NCI-H524 treated with DMSO at 0.1 percent for 48 hours (cell line): ENCODE results near the gene HAGH.
A peak's percentile ranks its signal among the peaks of the same experiment; 100 is the strongest.

ENCODE experiments used
- DNase-seq: peaks from one replicate; lab custom pipeline; 2025; lab: John Stamatoyannopoulos, UW

Gene HAGH

GRCh38 chr16:1762196-1762878 lies 64.3 kb downstream of the HAGH start:
- DNase-seq, result peak; percentile 37

DNA sequence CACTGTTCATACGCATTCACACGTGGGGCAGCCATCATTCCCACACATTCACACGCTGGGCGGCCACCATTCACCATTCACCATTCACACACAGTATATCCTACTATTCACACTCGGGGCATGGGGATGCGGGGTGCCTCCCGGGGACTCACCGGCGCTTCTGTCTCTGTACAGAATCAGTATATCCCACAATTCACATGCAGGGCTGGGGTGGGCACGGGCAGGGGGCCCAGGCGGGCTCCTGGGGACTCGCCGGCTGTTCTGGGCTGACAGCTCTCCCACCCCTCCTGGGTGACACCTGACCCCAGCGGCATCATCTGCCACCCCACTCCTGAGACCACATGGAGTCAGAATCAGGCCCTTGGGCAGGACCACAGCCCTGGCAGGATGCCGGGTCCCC lies 64.9 kb downstream of the HAGH start:
- no peak for DNase-seq

DNA sequence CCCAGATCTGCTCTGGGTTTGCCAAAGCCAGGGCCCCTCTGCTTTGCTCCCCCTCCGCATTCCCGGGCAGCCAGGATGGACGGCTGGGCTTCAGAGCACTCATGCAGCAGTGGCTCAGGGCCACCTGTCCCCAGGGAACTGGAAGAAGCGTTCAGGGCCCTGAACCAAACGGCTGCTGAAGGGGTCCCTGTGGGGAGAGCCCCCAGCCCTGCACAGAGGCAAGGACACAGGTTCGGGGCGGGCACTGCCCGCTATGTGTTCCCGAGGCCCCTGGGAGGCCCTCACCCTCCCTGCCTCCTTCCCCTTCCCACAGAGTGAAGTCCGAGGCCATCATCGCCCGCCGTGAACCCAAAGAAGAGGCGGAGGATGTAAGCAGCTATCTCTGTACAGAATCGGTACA lies 65.7 kb downstream of the HAGH start:
- no peak for DNase-seq

- no peak for DNase-seq
These were observed 67.1 kb downstream of the HAGH start for GRCh38 chr16:1759511-1759910.

- no peak for DNase-seq
These were observed 67.7 kb downstream of the HAGH start for GRCh38 chr16:1758923-1759322.

GRCh38 chr16:1757714-1758461 lies 68.7 kb downstream of the HAGH start:
- DNase-seq, result no peak
